Fibroblast of skin of right biceps (primary cell): ENCODE data around the gene VSIR.

Experiments used
- DNase-seq: peaks from one replicate; pipeline ENCODE4 v3.0.0-alpha.2; 2013

VSIR gene

DNA sequence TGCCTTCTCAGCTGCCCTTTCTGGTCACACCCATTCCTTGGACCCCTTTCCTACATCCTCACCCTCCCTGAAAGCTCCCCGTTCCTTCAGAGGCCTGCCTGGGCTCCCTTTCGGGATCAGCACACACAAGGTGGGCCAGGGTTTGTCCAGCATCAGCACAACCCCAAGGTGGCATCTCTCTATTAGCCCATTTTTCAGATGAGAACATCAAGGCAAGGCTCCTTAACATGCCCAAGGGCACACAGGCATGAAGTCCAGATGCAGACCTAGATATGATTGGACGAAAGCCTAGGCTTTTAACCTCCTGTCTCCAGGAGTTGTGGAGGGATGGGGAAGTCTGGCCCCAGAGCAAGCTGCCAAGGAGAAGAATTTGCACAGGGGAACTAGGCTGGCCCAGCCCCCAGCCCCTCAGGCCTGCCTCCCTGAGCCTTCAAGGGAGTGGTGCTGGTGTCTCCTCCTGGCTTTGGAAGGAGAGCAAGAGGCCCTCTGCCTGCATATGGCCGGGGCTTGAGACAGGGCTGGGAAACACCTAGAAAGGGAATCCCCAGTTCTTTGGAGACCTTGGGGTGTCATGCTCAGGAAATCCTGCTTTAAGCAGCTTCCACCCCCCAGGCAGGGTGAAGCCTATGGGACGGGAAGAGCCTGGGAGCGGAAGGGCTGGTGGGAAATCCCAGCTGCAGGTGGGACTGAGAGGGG is 9.0 kb upstream of the VSIR start:
- DNase-seq: no peak

DNA sequence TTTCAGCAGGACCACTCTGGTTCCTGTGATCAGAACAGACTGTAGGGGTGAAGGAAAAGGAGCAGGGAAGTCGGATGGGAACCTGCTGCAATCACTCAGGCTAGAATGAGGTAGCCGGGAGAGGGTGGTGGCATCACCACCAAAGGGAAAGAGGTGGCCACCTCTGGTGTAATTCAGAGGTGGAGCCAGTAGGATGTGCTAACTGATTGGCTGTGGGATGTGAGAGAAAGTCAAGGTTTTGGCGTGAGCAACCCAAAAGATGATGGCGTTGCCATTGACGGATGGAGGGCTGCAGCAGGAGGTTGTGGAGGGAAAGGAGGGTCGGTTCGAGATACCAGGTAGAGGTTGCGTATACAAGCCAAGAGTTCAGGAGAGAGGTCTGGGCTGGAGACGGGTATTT is 7.4 kb upstream of the VSIR start:
- no peak for DNase-seq

DNA sequence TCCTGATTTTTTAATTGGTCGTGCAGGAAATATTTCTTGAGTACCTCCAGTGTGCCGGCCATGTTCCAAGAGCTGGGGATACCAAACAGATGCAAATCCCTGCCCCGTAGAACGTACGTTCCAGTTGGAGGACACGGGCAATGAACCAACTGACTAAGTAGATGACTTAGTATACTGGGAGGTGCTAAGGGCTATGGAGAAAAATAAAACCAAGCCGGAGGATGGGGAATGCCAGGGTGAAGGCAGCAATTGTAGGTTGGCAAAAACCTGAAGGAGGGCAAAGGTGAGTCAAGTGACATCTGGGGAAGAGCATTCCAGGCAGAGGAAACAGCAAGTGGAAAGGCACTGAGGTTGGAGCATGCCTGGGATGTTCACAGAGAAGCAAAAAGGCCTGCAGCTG is 6.8 kb upstream of the VSIR start:
- no peak for DNase-seq

DNA sequence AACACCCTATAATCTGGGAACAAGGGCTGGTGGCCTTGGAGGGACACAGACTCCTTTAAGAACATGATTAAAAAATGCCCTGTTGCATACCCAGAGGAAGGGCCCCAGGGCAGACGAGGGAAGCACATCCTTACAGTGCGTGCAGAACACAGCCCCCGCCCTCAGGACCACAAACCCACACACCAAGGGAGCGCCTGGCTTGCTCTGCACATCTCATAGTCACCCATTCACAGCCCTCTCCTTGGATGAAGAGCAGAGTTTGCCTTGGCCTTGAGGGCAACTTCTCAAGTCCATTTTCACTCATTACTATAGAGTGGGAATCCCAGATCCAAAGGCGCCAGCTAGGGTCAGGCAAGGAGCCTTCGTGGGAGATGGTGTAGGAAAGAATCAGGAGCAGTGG is 6.3 kb upstream of the VSIR start:
- no peak for DNase-seq

DNA sequence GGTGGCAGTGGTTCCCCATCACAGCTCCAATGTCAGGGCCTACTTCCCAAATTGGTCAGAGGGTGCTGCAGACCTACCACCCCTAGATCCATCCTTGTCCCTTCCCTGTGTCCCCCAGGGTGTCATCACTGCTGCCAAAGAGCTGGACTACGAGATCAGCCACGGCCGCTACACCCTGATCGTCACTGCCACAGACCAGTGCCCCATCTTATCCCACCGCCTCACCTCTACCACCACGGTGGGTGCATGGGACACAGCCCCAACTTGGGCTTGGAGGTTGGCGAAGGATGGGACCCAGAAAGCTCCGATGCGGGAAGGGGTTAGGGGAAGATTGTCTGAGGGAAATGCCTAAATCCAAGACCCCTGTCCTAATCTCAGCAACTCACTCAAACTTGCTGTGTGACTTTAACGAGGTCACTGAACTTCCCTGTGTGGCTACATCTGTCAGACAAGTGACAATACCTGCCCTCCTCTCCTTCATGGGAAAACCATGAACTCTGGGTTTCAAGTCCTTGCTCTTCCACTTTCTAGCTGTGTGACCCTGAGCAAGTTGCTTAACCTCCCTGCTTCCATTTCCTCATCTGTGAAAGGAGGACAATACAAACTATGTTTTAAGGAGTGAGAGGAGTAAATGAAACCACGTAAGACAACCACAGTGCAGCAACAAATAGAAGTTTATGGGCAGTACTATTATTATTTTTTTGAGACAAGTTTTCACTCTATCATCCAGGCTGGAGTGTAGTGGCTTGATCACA is 4.9 kb upstream of the VSIR start:
- no peak for DNase-seq

DNA sequence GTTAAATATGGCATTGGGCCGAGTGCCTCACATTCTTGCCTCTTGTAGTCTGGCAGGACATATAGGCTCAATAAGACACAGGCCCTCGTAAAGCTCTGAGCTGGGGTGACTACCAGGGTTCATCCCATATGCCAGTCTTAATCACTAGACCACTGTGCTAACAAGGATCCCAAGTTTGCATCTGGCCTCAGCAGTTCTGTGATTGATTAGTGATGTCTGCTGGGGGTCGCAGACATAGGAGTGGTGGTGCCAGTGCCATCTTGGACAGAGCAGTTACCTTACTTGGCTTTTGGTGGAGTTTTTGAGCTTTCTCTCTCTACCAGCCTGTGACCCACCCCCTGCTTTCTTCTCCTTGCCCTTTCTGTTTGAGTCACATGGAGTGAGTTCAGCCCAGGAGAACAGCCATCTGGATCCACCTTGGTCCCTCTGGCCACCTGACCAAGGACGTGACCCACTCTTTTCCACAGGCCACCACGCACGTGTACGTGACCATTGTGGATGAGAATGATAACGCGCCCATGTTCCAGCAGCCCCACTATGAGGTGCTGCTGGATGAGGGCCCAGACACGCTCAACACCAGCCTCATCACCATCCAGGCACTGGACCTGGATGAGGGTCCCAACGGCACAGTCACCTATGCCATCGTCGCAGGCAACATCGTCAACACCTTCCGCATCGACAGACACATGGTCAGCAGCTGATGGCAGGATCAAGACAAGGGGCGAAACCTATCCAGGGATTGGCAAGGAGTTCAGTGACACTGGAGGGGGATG is 4.1 kb upstream of the VSIR start:
- DNase-seq: no peak

DNA sequence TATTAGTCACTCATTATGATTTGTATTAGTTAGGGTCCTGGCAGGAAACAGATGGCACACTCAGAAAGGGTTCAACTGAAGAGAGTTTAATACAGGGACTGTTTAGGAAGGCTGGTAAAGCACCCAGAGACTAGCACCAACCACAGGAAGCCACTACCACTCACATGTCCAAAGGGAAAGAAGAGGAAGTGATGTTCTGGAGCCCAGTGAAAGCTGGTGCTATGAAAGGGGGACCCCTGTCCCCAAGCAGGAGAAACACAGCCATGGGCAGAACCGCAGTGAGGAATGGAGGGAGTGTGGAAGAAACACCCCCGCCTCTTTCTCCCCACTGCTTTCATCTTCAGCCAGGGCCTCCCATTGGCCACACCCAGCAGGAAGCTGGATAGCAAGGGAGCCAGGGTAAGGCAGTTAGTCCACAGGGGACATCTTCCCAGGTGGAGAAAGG is 3.2 kb upstream of the VSIR start:
- DNase-seq: no peak

DNA sequence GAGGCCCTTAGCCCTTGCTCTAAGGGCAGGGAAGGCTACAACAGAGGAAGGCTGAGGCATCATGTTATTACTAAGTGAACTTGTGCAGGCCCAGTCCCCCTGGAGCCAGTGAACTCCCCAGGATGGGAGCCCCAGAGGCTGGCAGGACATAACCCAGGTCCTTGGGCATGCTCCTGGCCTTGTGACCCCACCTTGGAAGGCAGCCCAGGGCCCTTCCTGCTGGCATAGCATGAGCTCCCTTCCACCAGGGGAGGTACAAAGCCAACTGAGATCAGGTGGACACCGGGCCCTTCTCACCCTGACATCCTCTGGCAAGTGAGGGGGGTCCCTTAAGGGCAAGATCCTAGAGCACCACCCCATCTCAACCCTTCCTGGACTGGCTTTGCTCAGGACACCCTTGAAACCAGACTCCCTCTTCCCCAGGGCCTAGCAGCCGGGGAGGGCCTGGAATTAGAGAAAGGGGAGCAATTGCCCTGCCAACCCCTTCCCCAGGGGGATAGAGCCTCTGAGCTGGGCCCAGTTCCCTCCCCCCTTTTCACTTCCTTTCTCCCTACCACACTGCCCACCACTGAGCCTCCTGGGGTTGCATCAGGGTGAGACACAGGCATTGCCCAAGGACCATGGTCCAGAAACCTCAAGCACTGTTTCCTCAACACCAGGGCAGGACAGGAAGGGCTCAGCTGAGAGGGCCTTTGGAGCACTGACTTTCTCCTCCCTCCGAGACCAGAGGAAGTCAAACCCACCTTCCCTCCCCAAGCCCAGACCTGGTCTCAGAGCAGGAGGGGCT is 1.8 kb upstream of the VSIR start:
- no peak for DNase-seq

DNA sequence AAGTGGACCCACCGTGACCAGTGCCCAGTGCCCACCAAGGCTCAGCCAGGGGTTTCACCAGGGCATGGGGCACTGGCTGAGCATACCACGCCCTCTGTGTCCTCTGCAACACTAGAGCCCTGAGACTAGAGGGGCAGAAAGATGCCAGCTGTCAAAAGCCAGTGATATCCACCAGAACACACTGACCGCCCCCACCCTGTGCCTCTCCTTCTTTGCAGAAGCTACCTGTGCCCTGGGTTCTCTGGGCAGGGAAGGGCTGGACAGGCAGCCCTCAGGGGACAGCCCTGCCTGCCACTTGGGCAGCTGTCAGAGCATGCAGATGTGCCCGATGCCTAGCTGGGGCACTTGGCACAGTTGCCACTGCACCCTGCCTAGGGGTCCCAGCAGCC is 494 bp downstream of the VSIR start:
- no peak for DNase-seq

DNA sequence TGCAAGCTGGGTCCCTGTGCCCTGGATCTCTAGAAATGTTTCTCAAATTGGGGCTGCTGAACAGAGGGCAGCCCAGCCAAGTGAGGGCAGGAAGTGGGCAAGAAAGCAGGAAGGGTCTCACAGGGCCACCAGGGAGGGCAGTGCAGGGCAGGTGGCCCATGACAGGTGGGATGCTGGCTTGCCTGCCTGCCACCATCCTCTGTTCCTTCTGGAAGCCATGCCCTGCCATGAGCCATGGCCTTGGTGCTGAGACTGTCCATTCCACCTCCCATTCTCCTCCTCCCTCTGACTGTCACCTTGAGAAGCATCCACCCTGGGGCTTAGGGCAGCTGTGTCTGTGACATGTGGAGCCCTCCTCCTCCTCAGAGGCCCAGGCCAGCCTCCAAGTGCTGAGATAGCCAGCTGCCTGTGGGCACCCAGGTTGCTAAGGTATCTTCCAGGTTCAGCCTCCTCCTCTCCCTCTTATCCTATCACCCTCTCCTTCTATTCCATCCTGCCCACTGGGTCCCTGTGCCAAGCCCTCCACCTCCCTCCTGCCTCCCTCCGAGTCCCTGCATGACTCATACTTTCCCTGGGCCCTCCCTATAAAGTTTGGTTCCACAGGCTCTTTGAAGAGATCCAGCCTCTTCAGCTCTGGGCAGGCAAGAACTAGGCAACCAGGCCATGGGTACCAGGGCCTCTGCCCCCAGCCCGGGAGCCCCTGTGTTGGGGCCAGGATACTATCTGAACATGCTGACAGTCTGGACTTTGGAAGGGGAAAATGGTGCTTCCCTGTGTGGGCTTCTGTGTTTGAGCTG is 1.3 kb downstream of the VSIR start:
- peak; percentile 66 for DNase-seq

DNA sequence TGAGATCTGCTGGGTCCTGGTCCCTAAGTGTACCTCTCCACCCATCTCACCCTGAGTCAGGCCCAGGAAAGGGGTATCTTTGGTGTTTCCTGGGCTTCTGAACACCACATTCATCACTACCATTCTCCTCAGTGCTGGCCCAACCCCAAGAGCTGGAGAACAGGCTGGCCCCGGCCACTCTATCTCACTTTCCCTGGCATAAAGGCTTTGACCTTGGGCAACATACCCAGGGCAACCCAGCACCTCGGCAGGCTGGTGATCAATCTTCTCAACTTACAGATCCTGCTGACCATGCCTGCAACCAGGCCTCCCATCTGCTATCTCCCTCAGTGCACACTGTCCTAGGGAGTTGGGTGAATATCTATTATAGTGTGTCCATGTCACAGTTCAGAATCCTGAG is 2.1 kb downstream of the VSIR start:
- DNase-seq: no peak

DNA sequence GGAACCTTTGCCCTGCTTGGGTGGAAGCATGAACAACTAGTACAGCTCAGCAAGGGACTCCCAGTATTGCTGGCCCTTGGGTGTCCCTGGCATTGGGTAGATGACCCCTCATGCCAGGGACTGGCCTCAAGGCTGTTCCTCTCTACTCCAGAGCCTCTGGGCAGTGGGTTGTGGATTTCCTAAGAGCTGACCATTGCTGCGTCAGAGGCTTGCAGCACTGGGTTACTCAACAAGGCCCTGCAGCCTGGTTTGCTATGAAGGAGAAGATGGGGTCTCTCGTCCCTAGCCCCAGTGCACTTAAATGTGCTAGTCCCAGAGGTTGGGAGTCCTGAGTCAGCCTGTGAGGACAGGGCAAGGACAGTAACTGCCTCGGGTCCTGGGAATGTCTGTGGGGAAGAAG is 2.5 kb downstream of the VSIR start:
- DNase-seq: no peak

DNA sequence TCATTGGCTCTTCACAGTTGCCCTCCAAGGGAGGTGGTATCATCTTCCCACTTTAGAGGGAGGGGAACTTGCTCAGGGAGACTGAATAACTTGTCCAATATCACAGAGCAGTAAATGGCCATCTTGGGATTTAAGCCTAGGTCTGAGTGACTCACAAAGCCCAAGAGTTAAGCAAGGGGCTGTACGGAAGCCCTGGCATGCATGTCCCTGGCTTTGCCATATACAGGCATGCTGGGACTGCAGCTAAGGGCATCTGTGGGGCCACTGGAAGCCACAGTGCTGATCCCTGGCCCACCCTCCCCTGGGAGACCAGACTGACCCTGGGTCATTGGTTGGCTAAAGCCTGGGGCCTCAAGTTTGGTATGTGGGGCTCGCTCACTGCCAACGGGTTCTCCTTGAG is 3.1 kb downstream of the VSIR start:
- DNase-seq: peak; percentile 29

DNA sequence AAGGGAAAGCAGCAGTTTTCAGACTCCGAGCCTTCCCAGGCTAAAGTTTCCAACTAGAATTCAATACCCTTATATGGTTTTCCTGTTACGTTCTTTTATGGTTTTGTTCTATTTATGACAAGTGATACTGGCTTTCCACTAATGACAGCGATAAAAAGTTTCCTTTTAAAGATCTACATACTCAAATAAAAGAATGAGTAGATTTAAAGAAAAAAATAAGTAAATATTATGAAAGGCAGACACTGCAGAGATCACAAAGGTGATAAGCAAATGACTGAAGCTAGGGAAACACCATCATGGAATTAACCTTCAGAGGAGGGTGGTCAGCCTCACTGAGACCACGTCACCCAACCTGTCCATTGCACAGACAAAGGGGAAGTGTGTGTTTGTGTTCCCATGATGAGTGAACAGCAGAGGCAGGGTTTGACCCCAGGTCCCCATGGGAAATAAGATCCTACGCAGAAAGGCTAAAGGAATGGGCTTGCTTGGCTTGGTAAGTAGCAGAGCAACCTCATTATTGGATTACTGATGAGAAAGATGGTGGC is 4.0 kb downstream of the VSIR start:
- no peak for DNase-seq

DNA sequence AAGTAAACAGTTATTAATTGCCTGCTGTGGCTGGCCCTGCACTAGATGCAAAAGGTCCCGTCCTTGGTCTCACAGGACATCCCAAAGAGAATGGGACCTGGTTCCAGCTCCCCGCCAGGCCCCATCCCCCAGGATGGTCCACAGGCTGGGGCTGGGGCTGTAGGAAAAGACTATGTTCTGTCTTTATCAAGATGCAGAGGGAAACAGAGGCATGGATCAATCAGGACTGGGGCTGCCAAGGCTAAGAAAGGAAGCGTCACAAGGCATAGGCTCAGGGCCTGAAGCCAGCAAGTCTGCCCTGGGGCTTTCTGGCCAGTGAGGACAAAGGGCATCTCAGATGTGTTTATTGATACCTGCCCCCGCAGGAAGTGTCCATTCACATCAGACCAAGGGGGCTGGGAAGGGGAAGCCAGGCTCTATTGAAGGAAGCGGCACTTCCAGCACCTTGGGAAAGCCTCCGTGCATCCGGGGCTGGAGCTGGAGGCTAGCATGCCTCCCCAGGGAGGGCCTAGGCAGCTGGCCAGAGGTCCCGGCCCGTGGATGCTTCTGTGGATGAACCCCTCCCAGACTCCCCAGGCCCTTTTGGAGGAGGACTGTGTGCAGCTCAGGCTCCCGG is 5.8 kb downstream of the VSIR start:
- DNase-seq: peak; percentile 23

DNA sequence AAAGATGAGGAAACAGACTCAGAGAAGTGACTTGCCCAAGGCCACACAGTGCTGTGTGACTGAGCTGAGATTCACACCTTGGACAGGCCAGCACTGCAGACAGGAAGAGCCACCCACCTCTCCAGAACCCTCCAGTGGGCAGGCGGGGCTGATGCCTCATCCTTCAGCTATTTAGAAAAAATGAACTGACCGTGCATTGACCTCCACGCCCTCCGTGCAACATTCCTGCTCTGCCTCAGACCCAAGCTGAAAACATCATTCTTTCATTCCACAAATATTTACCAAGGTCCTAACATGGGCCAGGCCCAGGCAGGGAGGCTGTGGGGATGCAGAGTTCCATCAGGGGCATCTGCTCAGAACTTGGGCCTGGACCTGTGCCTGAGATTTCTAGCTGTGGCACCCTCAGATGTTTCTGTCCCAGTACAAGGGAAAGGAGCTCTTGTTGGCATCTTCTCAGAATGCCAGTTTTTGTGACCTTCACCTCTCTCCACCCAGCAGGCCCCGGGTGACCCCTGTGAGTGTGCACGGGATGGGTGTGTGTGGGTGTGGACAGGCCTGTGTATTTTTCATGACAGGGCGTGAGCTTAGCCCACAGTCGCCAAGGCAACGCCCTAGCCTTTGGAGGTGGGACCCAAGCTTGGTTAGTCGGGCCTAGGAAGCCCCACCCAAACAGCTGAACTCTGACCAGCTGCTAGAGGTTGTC is 6.5 kb downstream of the VSIR start:
- peak; percentile 95 for DNase-seq

DNA sequence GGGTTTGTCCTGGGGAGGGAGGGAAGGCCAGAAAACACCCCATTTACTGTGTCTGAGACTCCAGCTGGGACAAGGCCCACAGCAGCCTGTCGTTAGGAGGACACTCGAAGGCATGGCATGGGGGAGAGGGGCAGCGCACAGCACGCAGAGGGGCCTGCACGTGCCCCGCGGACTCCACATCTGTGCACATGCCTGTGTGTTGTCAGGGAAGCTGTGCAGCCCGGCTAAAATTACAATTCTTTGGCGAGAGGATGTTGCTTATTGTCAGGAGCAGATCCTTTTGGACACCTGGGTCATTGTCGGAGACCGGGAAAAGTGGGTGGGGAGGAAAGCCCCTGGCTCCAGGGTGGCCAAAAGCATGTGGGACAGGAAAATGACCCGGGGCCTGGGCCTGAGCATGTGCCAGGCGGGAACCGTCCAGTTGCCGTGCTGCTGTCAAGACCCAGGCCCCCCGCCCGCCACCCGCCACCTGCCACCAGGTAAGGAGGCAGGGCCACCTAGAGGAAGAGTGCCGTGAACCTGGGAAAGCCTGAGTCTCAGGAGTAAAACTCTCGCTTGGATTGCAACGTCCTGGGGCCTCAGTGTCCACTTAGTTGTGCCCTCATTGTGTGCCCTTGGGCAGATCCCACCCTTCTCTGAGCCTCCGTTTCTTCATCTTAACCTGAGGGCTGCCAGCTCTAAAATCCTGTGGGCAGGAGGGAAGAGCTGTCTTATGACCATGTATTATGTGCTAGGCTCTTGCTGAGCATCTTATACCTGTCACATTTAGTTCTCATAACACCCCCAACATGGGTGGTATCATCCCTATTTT is 7.2 kb downstream of the VSIR start:
- DNase-seq: no peak

DNA sequence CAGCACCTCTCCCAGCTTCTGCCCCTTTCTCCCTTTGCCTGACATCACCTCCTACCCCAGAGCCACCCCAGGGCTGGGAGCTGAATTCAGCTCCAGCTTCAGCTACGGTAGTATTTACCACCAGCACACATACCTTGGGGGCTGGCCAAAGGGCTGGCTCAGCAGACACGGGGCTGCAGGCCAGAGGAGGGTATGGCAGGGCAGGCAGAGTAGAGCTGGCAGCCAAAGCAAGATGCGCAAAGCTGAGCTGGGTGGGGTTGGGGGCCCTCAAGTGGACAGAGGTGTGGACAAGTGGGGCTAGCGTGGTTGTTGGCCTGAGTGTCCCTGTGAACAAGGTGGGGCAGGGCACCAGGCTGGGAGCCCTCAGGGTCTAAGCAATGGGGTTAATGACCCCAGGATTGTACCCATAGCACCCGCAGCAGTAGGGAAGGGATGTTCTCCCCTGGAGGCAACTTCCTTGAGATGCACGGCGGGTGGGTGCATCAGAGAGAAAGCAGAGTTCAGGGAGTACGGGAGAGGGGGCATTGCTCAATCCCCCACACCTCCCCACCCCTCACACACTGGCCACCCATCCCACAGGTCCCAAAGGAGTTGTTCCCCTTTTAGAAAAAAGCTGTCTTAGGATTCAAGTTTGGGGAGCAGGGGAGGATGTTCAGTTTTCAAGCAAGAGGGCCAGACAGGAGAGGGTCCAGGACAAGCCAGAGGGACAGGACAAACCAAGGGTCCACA is 8.0 kb downstream of the VSIR start:
- peak; percentile 39 for DNase-seq
